Measurements from ENCODE around the gene RALY.
"Not testable (repeated sequence)": the region's sequence is repeated elsewhere in the genome, so short reads cannot be mapped to it uniquely, and the experiment has no call there.

Gene RALY

GRCh38 chr20:34015401-34016335 is 22.0 kb downstream of the RALY start:
- DNase-seq (ENCODE audit: low spot score): no peak

- DNase-seq (ENCODE audit: low spot score): no peak
These were observed 23.0 kb downstream of the RALY start for GRCh38 chr20:34016736-34017135.

- no peak for DNase-seq (ENCODE audit: low spot score)
These were observed 23.9 kb downstream of the RALY start for GRCh38 chr20:34017610-34018009.

GRCh38 chr20:34018166-34018565 is 24.5 kb downstream of the RALY start:
- no peak for DNase-seq (ENCODE audit: low spot score)

GRCh38 chr20:34022151-34022838 is 28.6 kb downstream of the RALY start:
- DNase-seq (ENCODE audit: low spot score): peak; percentile 75

GRCh38 chr20:34022839-34023234 is 29.1 kb downstream of the RALY start:
- no peak for DNase-seq (ENCODE audit: low spot score)

- DNase-seq (ENCODE audit: low spot score): no peak
These were observed 30.4 kb downstream of the RALY start for GRCh38 chr20:34023937-34024722.

- DNase-seq (ENCODE audit: low spot score): no peak
These were observed 31.1 kb downstream of the RALY start for GRCh38 chr20:34024723-34025351.

- DNase-seq (ENCODE audit: low spot score): not testable (repeated sequence)
These were observed 34.3 kb downstream of the RALY start for GRCh38 chr20:34028013-34028412.

GRCh38 chr20:34029415-34029814 is 35.7 kb downstream of the RALY start:
- DNase-seq (ENCODE audit: low spot score): no peak

- DNase-seq (ENCODE audit: low spot score): no peak
These were observed 36.7 kb downstream of the RALY start for GRCh38 chr20:34030456-34030855.

GRCh38 chr20:34033903-34034302 is 40.2 kb downstream of the RALY start:
- no peak for DNase-seq (ENCODE audit: low spot score)

- no peak for DNase-seq (ENCODE audit: low spot score)
These were observed 43.4 kb downstream of the RALY start for GRCh38 chr20:34037121-34037520.

- DNase-seq (ENCODE audit: low spot score): no peak
These were observed 44.1 kb downstream of the RALY start for GRCh38 chr20:34037767-34038166.

- DNase-seq (ENCODE audit: low spot score): no peak
These were observed 46.7 kb downstream of the RALY start for GRCh38 chr20:34040300-34040995.

GRCh38 chr20:34041226-34041625 is 47.5 kb downstream of the RALY start:
- DNase-seq (ENCODE audit: low spot score): no peak

GRCh38 chr20:34042262-34042661 is 48.6 kb downstream of the RALY start:
- DNase-seq (ENCODE audit: low spot score): no peak

GRCh38 chr20:34043025-34043424 is 49.3 kb downstream of the RALY start:
- no peak for DNase-seq (ENCODE audit: low spot score)

- DNase-seq (ENCODE audit: low spot score): no peak
These were observed 51.6 kb downstream of the RALY start for GRCh38 chr20:34045294-34045693.

GRCh38 chr20:34045930-34046725 is 52.4 kb downstream of the RALY start:
- no peak for DNase-seq (ENCODE audit: low spot score)
